ENCODE results near the gene MIPEP.

DNA sequence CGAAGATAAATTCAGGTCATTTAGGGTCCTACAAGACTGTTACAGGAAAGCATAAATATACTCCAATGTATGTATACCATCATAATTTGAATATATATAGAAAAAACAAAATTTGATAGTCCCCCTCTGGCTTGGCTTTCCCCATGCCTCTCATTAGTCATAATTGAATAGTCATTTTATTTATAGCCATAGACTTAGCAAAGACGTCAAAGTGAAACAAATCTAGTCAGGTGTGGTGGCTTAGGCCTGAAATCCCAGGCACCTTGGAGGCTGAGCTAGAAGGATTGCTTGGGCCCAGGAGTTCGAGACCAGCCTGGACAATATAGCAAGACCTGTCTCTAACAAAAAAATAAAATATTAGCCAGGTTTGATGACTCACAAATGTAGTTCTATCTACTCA lies 177.8 kb downstream of the MIPEP start:
- TF ChIP-seq GABPA (IDR thresholded peaks at IDR 0.05; ENCODE audit: low read depth) (no peak), POLR2AphosphoS5 (IDR thresholded peaks at IDR 0.05; ENCODE audit: low read depth) (no peak), SPI1 (IDR thresholded peaks at IDR 0.05; ENCODE audit: borderline replicate concordance, low read depth) (no peak)
- TF ChIP-seq, protein P1, sequence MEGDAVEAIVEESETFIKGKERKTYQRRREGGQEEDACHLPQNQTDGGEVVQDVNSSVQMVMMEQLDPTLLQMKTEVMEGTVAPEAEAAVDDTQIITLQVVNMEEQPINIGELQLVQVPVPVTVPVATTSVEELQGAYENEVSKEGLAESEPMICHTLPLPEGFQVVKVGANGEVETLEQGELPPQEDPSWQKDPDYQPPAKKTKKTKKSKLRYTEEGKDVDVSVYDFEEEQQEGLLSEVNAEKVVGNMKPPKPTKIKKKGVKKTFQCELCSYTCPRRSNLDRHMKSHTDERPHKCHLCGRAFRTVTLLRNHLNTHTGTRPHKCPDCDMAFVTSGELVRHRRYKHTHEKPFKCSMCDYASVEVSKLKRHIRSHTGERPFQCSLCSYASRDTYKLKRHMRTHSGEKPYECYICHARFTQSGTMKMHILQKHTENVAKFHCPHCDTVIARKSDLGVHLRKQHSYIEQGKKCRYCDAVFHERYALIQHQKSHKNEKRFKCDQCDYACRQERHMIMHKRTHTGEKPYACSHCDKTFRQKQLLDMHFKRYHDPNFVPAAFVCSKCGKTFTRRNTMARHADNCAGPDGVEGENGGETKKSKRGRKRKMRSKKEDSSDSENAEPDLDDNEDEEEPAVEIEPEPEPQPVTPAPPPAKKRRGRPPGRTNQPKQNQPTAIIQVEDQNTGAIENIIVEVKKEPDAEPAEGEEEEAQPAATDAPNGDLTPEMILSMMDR (IDR thresholded peaks at IDR 0.05; ENCODE audit: insufficient read depth, low read length), result no peak
- TF ChIP-seq, protein P2, sequence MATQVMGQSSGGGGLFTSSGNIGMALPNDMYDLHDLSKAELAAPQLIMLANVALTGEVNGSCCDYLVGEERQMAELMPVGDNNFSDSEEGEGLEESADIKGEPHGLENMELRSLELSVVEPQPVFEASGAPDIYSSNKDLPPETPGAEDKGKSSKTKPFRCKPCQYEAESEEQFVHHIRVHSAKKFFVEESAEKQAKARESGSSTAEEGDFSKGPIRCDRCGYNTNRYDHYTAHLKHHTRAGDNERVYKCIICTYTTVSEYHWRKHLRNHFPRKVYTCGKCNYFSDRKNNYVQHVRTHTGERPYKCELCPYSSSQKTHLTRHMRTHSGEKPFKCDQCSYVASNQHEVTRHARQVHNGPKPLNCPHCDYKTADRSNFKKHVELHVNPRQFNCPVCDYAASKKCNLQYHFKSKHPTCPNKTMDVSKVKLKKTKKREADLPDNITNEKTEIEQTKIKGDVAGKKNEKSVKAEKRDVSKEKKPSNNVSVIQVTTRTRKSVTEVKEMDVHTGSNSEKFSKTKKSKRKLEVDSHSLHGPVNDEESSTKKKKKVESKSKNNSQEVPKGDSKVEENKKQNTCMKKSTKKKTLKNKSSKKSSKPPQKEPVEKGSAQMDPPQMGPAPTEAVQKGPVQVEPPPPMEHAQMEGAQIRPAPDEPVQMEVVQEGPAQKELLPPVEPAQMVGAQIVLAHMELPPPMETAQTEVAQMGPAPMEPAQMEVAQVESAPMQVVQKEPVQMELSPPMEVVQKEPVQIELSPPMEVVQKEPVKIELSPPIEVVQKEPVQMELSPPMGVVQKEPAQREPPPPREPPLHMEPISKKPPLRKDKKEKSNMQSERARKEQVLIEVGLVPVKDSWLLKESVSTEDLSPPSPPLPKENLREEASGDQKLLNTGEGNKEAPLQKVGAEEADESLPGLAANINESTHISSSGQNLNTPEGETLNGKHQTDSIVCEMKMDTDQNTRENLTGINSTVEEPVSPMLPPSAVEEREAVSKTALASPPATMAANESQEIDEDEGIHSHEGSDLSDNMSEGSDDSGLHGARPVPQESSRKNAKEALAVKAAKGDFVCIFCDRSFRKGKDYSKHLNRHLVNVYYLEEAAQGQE (IDR thresholded peaks at IDR 0.05; ENCODE audit: insufficient replicate concordance, low read depth), result no peak

All from HL-60 (cell line).